Head of caudate nucleus (tissue), 42 donors: ENCODE measurements around the gene SAPCD2.

Source experiments
- DNase-seq, 42 donors: peaks; one replicate each; pipeline versions ENCODE4 v3.0.0 to v3.0.0-alpha.2; 2020 to 2021; ENCODE audit warnings: mixed read lengths in 7 of 42
- intact Hi-C: fragments of 100-400 bp; cut with DNase I; formaldehyde crosslinking; loops from one replicate; pipeline ENCODE4 v1.15.0; 2022

Gene SAPCD2

DNA sequence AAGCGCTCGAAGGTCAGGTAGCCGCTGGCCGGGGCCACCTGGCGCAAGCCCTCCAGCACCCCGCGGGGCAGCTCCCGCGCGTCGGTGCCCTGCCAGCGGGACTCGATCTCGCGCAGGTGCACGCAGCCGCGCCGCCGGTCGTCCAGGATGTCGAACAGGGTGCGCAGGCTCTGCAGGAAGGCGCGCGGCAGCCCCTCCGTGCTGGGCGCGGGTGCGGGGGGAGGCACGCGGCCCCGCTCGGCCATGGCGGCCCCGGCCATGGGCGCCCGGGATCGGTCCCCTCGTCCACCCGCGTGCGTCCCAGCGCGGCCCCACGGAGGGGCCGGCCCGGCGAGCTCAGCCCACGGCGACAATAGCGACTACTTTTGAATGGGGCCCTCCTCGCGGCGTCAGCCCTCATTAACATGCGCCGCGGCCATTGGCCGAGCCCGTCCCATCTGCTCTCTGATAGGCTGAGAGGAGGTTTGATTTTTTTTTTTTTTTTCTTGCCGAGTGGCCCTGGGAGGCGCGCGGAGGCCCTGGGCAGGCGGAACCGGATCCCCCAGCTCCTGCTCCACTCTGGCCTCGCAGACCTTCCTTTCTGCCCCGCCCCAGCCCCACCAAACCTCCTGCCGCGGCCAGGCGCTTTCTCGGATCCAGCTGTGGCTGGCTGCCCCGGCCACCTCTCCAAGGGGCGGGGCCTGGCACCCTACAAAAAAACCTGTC, at the start of gene SAPCD2:
Gene SAPCD2, minus strand, starts transcription at position 357 of the 705 bp plus-strand sequence. Its CDS starts 97 bp downstream, at position 260.
- intact Hi-C loops: loop anchor here (10.0 kb wide), 1 partner anchor 286 kb away; no protein-coding TSS in a partner anchor
- peak; percentile 78 to 94 (median 87) for DNase-seq

DNA sequence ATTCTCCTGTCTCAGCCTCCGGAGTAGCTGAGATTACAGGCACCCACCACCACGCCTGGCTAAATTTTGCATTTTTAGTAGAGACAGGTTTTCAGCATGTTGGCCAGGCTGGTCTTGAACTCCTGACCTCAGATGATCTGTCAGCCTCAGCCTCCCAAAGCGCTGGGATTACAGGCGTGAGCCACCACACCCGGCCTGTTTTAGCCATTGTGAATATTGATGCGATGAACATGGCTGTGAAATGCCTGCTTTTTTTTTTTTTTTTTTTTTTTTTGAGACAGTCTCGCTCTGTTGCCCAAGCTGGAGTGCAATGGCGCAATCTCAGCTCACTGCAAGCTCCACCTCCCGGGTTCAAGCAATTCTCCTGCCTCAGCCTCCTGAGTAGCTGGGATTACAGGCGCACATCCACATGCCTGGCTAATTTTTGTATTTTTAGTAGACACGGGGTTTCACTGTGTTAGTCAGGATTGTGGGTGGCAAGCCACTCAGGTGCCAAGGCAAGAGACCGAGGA, 47.8 kb upstream of the SAPCD2 start:
- peak in 2 of 42 donors; percentile 25 to 34 for DNase-seq
- intact Hi-C loops: loop anchor here (5.0 kb wide), 1 partner anchor 109 kb away; the partner anchor contains the start of genes CYSRT1 and RNF224

DNA sequence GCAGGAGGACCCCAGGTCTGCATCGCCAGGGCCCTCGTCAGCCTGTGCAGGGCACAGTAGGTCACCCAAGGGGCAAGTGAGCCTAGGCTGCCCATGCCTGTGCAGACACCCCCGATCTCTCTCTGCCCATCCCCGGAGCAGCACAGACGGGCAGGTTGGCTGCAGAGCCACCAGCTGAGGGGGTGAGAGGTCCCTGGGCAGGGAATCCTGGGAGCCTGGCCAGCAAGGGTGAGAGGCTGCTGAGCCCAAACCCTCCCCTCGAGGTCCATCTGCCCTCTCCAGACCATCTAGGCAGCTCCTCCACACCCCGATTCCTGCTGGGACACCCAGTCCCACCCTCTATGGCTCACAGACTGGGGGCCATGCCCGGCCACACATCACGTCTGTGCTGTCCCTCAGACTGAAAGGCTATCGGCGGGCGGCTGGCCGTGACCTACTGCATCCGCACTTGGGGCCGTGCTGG, 46.9 kb upstream of the SAPCD2 start:
- intact Hi-C loops: loop anchor here (5.0 kb wide), 1 partner anchor 110 kb away; the partner anchor contains the start of genes CYSRT1 and RNF224
- DNase-seq: no peak

- intact Hi-C loops: loop anchor here (5.0 kb wide), 1 partner anchor 111 kb away; the partner anchor contains the start of genes CYSRT1 and RNF224
- peak in 16 of 42 donors; percentile 33 to 72 (median 56) for DNase-seq
Measured at GRCh38 chr9:137116728-137117127, 46.4 kb upstream of the SAPCD2 start.

- DNase-seq: no peak
- intact Hi-C loops: loop anchor here (5.0 kb wide), 1 partner anchor 111 kb away; the partner anchor contains the start of genes CYSRT1 and RNF224
Measured at GRCh38 chr9:137116027-137116507, 45.7 kb upstream of the SAPCD2 start.

GRCh38 chr9:137115394-137116026, 45.2 kb upstream of the SAPCD2 start:
- DNase-seq: no peak
- intact Hi-C loops: loop anchor here (5.0 kb wide), 1 partner anchor 112 kb away; the partner anchor contains the start of genes CYSRT1 and RNF224

- peak; percentile 38 to 94 (median 88) for DNase-seq
- intact Hi-C loops: loop anchor here (5.0 kb wide), 1 partner anchor 112 kb away; the partner anchor contains the start of genes CYSRT1 and RNF224
Measured at GRCh38 chr9:137114613-137115393, 44.4 kb upstream of the SAPCD2 start, which contains the start of gene DPP7. TSS of gene DPP7 (minus strand) at chr9:137114733. CDS start at chr9:137114713, 20 bp downstream.

GRCh38 chr9:137114220-137114612, 43.9 kb upstream of the SAPCD2 start:
- intact Hi-C loops: no loop called here
- DNase-seq: no peak

DNA sequence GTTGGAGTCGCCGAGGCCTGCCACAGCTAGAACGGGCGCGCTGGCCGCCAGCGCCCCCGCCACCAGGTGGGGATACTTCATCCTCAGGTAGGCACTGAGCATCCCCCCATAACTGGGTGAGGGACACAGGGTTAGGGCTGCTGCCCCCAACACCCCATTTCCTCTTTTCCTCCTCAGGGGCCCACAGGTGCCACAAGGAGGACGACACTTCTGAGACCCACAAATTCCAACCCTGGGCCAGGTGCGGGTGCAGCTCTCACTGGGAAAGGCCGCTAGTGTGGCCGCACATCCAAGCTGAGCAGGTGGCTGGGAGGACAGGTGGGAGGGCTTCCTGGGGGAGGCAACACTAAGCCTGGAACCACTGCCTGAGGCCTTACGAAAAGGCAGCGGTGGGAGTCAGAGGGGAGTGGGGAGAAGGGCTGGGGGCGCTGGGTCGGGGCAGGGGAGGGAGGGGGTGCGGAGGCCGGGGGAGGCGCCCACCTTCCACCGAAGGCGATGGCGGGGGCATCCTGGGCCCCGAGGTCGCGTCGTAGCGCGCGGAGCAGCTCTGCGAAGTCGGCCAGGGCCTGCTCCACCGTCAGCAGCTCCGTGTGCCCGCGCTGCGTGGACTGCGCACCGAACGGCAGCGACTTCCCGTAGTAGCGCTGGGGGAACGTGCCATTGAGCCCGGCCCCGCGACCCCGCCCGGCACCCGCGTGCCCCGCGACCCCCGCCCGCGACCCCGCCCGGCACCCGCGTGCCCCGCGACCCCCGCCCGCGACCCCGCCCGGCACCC, 43.2 kb upstream of the SAPCD2 start:
- DNase-seq: no peak
- intact Hi-C loops: no loop called here

DNA sequence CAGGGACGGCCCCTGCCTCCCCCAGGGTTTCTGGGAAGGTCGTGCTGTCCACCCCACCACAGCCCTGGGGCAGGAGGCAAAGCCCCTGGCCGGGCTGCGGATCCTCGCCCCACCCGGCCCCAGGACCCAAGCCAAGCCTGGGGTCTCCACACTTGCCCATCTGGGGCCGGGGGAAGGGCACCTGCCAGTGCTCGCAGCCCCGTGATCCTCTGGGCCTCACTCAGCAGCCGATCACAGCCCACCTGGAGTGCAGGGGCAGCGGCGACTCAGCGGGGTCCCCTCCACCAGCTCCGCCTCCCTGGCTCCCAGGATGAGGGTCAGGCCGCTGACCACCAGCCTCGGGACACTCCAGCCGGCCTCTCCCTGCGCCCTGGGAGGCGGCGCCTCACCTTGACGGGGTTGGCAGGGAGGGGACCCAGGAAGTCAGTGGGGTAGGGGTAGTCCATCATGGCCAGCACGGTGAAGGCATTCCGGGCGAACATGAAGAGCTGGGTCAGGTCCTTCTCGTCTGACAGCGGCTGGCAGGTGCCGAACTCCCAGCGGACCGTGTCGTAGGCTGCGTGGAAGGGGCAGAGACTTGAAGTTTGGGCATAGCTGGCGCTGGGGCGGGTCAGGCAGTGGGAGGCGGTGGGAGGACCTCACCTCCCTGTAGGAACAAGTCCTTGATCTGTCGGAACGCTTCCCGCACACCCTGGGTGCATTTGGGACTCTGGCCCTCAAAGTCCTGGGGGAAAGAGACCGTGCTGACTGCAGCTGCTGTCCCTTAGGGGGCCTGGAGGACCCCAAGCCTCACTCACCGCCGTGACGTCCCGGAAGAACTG, 42.4 kb upstream of the SAPCD2 start:
- intact Hi-C loops: no loop called here
- DNase-seq: no peak

DNA sequence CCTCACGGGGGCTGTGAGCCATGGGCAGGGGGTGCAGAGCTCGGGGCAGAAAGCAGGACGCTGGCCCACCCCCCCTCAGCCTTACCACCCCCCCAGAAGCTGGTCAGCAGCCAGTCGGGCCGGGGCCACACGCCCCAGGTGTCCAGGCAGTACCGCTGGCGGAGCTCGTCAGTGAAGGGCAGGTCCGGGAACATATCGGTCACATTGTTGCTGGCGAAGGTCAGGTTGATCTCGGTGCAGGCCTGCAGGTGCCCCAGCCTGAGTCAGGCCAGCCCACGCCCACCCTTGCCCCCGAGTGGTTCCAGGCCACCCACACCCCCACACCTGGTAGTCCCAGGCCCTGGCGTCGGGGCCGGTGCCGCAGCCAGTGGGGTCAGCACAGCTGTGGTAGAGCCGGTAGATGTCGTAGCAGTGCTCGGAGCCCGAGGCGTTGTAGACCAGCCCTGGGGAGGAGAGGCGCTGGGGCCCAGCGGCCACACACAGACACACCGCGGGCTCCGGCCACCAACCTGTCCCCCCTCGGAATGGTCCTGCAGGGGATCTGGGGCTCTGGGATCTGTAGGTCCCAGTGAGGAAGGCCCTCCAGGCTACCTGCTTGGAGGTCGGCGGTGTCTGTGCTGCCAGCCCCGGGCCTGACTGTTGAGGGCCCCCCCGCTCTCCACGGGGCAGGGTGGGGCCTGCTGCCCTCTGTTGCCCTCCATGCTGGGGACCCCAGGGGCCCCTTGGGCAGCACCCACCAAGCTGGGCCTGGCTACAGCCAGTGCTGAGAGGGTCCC, 41.6 kb upstream of the SAPCD2 start:
- intact Hi-C loops: no loop called here
- DNase-seq: no peak

- intact Hi-C loops: no loop called here
- no peak for DNase-seq
Measured at GRCh38 chr9:137110911-137111787, 40.8 kb upstream of the SAPCD2 start.

DNA sequence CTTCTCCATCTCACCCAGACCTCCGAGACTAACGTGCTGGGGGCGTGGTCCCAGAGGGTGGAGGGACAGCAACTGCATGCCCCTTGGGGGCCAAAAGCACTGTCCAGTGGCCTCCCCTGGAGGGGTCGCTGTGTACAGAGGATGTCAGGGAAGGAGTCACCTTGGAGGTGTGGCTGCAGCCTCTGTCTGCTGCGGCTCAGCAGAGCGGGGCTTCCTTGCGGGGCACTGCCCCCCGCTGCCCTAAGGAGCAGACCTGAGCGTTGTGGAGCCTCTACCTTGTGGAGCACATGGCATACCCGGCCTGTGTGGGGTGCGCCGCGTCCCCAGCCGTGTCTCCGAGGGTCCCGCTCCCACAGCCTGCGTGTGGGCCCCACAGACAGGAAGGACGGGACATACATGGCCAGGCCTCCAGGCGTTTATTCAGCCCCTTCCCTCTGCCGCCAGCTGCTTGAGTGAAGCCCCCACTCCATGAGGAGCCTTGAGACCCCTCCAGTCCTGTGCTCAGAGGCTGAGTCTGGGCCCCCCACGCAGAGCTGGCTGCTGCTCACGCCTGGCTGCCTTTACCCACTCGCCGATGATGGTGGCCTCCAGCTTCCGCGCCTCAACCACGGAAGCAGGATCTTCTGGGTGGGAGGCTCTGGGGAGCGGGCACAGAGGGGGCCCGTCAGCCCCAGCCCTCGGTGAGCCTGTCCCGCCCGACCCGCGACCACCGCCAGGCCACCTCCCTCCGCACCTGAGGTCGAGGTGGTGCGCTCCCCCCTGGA, 40.0 kb upstream of the SAPCD2 start:
- no peak for DNase-seq
- intact Hi-C loops: no loop called here

GRCh38 chr9:137109250-137110146, 39.1 kb upstream of the SAPCD2 start:
- DNase-seq: no peak
- intact Hi-C loops: no loop called here
